Activated T-cell treated with anti-CD3 and anti-CD28 coated beads for 4 hours (primary cell): ENCODE measurements around the gene LAIR1.
"Not testable (repeated sequence)": the region's sequence is repeated elsewhere in the genome, so short reads cannot be mapped to it uniquely, and the experiment has no call there.

Experiments used
- DNase-seq: peaks from one replicate; pipeline ENCODE4 v3.0.0-alpha.2; 2020

Gene LAIR1

GRCh38 chr19:54338521-54338920 is 26.2 kb downstream of the LAIR1 start:
- DNase-seq: no peak

- no peak for DNase-seq
Observed at GRCh38 chr19:54337858-54338230, 26.9 kb downstream of the LAIR1 start.

- no peak for DNase-seq
Observed at GRCh38 chr19:54336893-54337857, 27.6 kb downstream of the LAIR1 start.

GRCh38 chr19:54335979-54336892 is 28.5 kb downstream of the LAIR1 start:
- DNase-seq: no peak

- no peak for DNase-seq
Observed at GRCh38 chr19:54335164-54335563, 29.6 kb downstream of the LAIR1 start.

- DNase-seq: no peak
Observed at GRCh38 chr19:54333586-54334298, 31.0 kb downstream of the LAIR1 start.

- no peak for DNase-seq
Observed at GRCh38 chr19:54332149-54332548, 32.6 kb downstream of the LAIR1 start.

- no peak for DNase-seq
Observed at GRCh38 chr19:54331626-54332025, 33.1 kb downstream of the LAIR1 start.

- DNase-seq: no peak
Observed at GRCh38 chr19:54329476-54330165, 35.1 kb downstream of the LAIR1 start.

GRCh38 chr19:54328781-54329180 is 36.0 kb downstream of the LAIR1 start:
- DNase-seq: not testable (repeated sequence)

- no peak for DNase-seq
Observed at GRCh38 chr19:54325631-54326030, 39.1 kb downstream of the LAIR1 start.

- peak; percentile 56 for DNase-seq
Observed at GRCh38 chr19:54325194-54325621, 39.5 kb downstream of the LAIR1 start.

GRCh38 chr19:54324071-54324470 is 40.7 kb downstream of the LAIR1 start:
- no peak for DNase-seq

- DNase-seq: not testable (repeated sequence)
Observed at GRCh38 chr19:54322934-54323333, 41.8 kb downstream of the LAIR1 start.

GRCh38 chr19:54322295-54322694 is 42.4 kb downstream of the LAIR1 start:
- DNase-seq: not testable (repeated sequence)

GRCh38 chr19:54319892-54320670 is 44.6 kb downstream of the LAIR1 start:
- no peak for DNase-seq

GRCh38 chr19:54319049-54319448 is 45.7 kb downstream of the LAIR1 start:
- DNase-seq: no peak

GRCh38 chr19:54317965-54318240 is 46.8 kb downstream of the LAIR1 start:
- no peak for DNase-seq

- DNase-seq: no peak
Observed at GRCh38 chr19:54317108-54317964, 47.4 kb downstream of the LAIR1 start.

- no peak for DNase-seq
Observed at GRCh38 chr19:54316746-54317107, 48.0 kb downstream of the LAIR1 start.

- no peak for DNase-seq
Observed at GRCh38 chr19:54315956-54316355, 48.8 kb downstream of the LAIR1 start.
